ENCODE data around the gene SETX. TPM values are rescaled to one million over a fixed set of nuclear protein-coding genes. Genes with fewer than 3 reads are reported as not detected.
"Not testable (repeated sequence)": the region's sequence is repeated elsewhere in the genome, so short reads cannot be mapped to it uniquely, and the experiment has no call there.

Gene SETX
- total RNA-seq, 1 donor from 2014 or later = 66.7 TPM

DNA sequence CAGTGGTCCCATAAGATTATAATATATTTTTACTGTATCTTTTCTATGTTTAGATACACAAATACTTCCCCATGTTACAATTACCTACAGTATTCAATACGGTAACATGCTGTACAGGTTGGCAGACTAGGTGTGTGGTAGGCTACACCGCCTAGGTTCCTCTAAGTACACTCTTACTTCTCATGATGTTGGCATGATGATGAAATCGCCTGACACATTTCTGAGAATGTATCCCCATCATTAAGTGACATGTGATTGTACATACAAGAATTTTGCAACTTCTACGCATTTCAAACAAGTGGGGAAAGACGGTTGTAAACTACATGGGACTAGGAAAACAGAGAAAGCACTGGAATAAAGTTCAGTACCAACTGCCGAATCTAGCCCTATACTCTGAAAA, 53.3 kb downstream of the SETX start:
- intact Hi-C loops (cut with DNase I) = no loop called here
- DNase-seq (ENCODE audit: low spot score) (no peak), ATAC-seq (no peak)

DNA sequence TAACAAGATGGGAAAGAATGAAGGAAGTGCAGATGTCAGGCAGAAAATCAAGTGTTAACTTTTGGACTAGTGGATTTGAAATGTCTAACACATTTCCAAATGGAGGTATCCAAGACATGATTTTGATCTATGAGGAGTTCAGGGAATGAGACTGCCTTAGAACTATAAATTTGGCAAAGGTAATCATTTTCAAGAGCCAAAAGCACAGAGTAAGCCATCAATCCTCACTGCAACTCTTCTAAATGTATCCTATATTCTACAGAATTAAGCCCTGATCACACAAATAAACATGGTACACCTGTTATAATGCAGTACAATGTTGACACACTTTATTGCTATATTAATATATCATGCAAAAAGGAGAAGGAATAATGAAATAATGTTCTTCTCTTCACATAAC, 55.6 kb downstream of the SETX start:
- DNase-seq (ENCODE audit: low spot score) (no peak), ATAC-seq (no peak)
- intact Hi-C loops (cut with DNase I) = no loop called here

GRCh38 chr9:132295181-132295580, 59.6 kb downstream of the SETX start:
- intact Hi-C loops (cut with DNase I) = no loop called here
- no peak for ATAC-seq
- no peak for DNase-seq (ENCODE audit: low spot score)

DNA sequence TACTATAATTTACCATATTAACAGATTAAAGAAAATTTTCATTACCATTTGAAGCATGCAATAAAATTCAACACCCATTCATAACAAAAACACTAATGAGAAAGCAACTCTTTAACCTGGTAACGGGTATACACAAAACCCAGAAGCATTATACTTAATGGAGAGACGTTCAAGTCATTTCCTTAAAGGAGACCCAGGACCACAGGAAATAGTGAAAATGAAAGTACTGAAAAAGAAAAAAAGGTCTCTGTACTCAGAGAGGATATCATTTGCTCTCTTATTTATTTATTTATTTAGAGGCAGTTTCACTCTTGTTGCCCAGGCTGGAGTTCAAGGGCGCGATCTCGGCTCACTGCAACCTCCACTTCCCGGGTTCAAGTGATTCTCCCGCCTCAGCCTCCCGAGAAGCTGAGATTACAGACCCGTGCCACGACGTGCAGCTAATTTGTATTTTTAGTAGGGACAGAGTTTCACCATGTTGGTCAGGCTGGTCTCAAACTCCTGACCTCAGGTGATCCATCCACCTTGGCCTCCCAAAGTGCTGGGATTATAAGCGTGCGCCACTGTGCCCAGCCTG, 61.6 kb downstream of the SETX start:
- intact Hi-C loops (cut with DNase I) = no loop called here
- DNase-seq (ENCODE audit: low spot score) (no peak), ATAC-seq (no peak)

DNA sequence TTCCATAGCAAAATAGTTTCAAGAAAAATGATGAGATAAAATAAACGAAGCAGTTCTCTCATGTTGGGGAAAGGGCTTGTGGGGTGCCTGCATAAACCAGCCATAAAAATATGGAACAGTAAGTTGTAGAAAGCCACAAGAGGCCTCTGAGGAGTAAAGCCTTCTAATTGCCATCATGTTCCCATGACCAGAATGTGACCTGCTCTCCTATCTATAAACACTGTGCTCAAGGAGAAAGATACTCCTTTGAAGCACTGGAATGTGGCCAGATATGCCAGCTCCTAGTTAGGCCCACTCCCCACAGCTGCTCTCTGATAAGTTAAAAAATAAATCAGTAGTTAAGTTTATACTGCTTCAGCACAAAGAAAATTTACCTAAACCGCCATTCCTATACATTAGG, 65.8 kb downstream of the SETX start:
- ATAC-seq (no peak), DNase-seq (ENCODE audit: low spot score) (no peak)
- intact Hi-C loops (cut with DNase I) = no loop called here

GRCh38 chr9:132288361-132288760, 66.4 kb downstream of the SETX start:
- no peak for ATAC-seq
- DNase-seq (ENCODE audit: low spot score) = no peak
- intact Hi-C loops (cut with DNase I) = no loop called here

DNA sequence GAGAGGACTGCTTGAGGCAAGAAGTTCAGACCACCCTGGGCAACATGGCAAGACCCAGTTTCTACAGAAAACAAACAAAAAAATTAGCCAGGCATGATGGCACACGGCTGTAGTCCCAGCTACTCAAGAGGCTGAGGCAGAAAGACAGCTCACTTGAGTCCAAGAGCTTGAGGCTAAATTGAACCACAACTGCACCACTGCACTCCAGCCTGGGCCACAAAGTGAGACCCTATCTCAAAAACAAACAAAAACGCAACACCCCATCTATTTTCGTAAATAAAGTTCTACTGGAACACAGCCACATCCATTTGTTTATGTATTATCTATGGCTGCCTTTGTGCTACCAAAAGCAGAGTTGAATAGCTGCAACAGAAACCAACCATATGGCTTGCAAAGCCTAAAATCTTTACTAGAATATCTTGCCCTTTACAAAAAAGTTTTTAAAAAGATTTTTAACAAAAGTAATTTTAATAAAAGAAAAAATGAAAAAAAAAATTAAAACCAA, 67.5 kb downstream of the SETX start:
- DNase-seq (ENCODE audit: low spot score) (no peak), ATAC-seq (no peak)
- intact Hi-C loops (cut with DNase I) = no loop called here

DNA sequence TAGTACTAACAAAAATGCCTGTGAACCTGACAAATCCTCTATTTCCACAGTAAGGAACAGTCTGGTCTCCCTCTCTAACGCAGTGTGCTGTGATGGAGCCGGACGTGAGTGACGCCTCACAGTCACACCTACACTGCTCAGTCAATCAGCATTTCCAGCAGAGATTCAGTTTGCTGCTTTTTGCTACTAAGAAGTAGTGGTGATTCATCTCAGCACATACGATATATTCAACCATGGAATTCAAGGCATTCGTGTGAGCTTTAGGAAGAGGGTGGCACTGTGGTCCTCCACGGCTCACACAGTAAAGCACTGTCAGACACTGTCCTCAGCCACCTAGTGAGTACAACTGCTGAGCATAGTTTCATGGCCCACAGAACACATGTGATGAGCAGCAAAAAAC, 70.9 kb downstream of the SETX start:
- intact Hi-C loops (cut with DNase I) = no loop called here
- DNase-seq (ENCODE audit: low spot score) (no peak), ATAC-seq (no peak)

GRCh38 chr9:132283165-132283564, 71.6 kb downstream of the SETX start:
- ATAC-seq = no peak
- intact Hi-C loops (cut with DNase I) = no loop called here
- DNase-seq (ENCODE audit: low spot score) = no peak

GRCh38 chr9:132274861-132275260, 79.9 kb downstream of the SETX start:
- no peak for DNase-seq (ENCODE audit: low spot score)
- intact Hi-C loops (cut with DNase I) = loop anchor here (10.0 kb wide), 1 partner anchor 680 kb away; no protein-coding TSS in a partner anchor
- ATAC-seq = no peak

DNA sequence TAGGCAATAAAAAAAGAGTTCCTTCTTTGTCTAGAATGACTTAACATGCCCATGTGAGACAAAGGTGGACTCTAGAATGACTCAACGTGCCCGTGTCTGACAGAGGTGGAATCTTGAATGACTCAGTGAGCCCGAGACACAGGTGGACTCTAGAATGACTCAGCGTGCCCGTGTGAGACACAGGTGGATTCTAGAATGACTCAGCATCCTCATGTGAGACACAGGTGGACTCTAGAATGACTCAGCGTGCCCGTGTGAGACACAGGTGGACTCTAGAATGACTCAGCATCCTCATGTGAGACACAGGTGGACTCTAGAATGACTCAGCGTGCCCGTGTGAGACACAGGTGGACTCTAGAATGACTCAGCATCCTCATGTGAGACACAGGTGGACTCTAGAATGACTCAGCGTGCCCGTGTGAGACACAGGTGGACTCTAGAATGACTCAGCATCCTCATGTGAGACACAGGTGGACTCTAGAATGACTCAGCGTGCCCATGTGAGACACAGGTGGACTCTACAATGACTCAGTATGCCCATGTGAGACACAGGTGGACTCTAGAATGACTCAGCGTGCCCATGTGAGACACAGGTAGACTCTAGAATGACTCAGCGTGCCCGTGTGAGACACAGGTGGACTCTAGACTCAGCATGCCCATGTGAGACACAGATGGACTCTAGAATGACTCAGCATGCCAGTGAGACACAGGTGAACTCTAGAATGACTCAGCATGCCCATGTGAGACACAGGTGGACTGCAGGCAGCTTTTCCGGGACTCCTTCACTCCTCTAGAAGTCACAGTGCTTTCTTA, 84.9 kb downstream of the SETX start:
- ATAC-seq; DNase-seq (ENCODE audit: low spot score): not testable (repeated sequence)
- intact Hi-C loops (cut with DNase I) = loop anchor here (10.0 kb wide), 1 partner anchor 675 kb away; no protein-coding TSS in a partner anchor

GRCh38 chr9:132268725-132269352, 85.9 kb downstream of the SETX start:
- ATAC-seq (no peak), DNase-seq (ENCODE audit: low spot score) (peak; percentile 78)
- intact Hi-C loops (cut with DNase I) = no loop called here

DNA sequence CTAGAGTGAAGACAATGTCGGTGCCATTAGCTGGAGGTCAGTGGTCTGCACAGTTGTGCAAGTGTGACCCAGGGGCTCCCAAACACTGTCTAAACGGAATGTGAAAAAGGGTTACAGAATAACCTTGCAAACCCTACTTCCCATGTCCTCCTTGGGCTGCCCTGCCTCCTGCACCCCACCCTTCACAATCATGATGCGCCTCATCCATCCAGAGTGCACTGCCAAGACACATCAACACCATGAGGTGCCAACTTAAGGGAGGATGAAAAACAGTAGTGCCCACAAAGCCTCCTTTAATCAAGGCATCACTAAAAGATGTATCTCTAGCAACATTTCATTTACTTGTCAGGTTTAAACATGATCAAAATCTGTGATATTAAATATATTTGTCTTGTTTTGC, 87.1 kb downstream of the SETX start:
- intact Hi-C loops (cut with DNase I) = no loop called here
- DNase-seq (ENCODE audit: low spot score) (no peak), ATAC-seq (no peak)

- DNase-seq (ENCODE audit: low spot score) (no peak), ATAC-seq (no peak)
- intact Hi-C loops (cut with DNase I) = no loop called here
Observed at GRCh38 chr9:132266017-132266416, 88.8 kb downstream of the SETX start.

- DNase-seq (ENCODE audit: low spot score) (no peak), ATAC-seq (no peak)
- intact Hi-C loops (cut with DNase I) = no loop called here
Observed at GRCh38 chr9:132260846-132261245, 93.9 kb downstream of the SETX start.

DNA sequence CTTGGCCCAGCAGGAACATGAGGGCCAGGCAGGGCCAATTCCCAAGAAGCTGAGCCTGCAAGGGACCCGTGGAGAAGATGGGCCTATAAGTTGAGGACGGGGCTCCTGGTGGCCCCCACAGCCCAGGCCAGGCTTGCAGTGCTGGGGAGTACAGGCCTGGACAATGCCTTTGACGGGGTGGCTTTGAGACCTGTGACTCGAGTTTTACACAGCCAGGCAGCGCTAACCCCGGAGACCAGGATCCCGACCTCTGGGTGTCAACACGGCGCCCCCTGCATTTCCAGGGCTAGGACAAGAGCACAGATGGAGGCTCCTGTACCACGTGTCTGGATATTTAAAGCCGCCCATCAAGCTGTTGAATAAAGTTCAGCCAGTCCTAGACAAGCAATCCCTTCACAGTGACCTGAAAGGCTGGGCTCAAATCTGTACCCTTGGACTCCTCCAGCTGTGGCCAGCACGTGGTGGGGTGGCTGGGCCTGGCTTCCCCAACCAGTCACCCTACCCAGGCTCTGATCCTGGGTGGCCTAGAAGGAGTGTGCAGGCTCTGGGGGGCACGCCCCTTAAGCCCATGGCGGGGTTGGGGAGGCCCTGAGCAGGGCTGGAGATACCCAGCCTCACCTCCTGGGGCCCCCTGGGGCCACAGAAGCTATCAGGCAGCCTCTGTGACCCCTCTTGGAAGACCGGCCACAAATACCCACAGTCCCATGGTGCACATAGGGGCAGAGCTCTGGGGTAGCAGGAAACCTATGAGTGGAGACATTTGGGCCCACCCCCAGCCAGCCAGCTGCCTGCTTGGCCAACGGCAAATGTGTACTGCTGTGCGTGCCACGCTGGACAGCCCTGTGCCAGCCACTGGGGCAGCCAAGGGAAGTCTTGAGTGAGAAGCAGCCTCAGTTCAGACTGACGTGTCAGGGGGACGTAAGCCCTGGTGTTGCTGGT, 104.2 kb downstream of the SETX start:
- DNase-seq (ENCODE audit: low spot score) = no peak
- no peak for ATAC-seq
- intact Hi-C loops (cut with DNase I) = no loop called here

GRCh38 chr9:132249690-132250089, 105.1 kb downstream of the SETX start:
- ATAC-seq (no peak), DNase-seq (ENCODE audit: low spot score) (no peak)
- intact Hi-C loops (cut with DNase I) = no loop called here

DNA sequence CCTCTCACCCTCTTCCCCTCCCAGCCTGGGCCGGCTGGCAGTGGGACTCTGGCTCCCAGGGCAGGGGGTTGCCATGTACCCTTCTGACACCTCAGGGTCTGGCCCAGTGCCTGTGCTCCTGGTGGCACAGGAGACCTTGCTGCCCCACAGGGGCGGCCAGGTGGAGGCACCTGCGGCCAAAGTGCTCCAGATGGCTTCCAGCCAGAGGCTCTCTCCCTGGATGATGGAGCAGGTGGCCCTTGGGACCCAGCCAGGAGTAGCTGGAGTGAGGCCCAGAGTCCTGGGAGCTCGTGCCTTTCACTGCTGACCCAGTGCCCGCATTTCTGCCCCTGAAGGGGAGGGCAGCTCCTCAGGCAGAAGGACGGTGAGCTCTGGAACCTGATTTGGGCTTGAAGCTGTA, 105.7 kb downstream of the SETX start:
- ATAC-seq = no peak
- intact Hi-C loops (cut with DNase I) = no loop called here
- DNase-seq (ENCODE audit: low spot score) = no peak

DNA sequence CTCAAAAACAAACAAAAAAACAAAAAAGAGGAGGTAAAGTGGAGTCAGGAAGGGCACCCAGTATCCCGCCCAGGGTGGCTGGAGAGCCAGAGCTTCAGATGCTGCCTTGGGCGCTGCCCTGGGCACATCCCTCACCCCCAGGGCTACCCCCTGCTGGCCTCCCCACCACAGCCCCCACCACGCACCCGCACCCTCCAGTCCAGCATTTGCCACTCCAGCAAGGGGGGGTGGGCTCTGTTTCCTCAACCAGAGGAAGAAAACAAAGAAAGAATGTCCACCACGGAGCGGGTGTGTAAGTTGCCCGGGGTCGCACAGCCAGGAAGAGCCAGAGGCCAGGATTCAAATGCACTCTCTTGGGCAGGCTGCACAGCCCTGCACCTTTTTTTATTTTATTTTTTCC, 106.8 kb downstream of the SETX start:
- intact Hi-C loops (cut with DNase I) = no loop called here
- ATAC-seq (no peak), DNase-seq (ENCODE audit: low spot score) (no peak)
